HCT116 (cell line): ENCODE results near the gene SKP2. TPM values are rescaled to one million over a fixed set of nuclear protein-coding genes. Genes with fewer than 3 reads are reported as not detected.

ENCODE experiments used
- ATAC-seq: fragments of 200-7000 bp; cut with Tn5 transposase; 2 replicates; pipeline ENCODE4 v1.9.1; 2020; ENCODE audit warnings: mild to moderate bottlenecking, moderate library complexity
- BruUV-seq: library from RNA; stranded (reverse); fragments of 400-500 nt; replicated peaks from 2 replicates; lab custom pipeline; 2021; lab: Mats Ljungman, UMichigan
- CTCF ChIA-PET: fragments of 300-600 bp; sonication (Branson Sonifier 250); formaldehyde crosslinking; loops from one replicate; lab custom pipeline; 2021; ENCODE audit warnings: antibody characterized with exemption; lab: Charles Lee
- POLR2A ChIA-PET: fragments of 300-600, 350-600 bp; sonication (Branson Sonifier 250); formaldehyde crosslinking; loops from one replicate; lab custom pipeline; 2021; ENCODE audit warnings: antibody characterized with exemption; lab: Charles Lee
- RAD21 ChIA-PET, 2 experiments: fragments of 300-600 bp; sonication (Branson Sonifier 250); formaldehyde crosslinking; loops; one replicate each; lab custom pipeline; 2023; ENCODE audit warnings: low total read pairs in 2 of 2; ENCODE audit not compliant: uncharacterized antibody in 2 of 2, unreplicated experiment in 2 of 2, low non-redundant PET in 1 of 2; lab: Charles Lee
- DNase-seq: peaks from one replicate; pipeline ENCODE4 v3.0.0-alpha.2; 2010; ENCODE audit warnings: low read depth, low spot score
- H2AFZ ChIP-seq: fragments of 200-600 bp; shearing (Covaris generic), sonication (generic); 2 replicates; pipeline ENCODE4 v1.6.1; 2017; ENCODE audit warnings: low read depth, mixed run types, mixed read lengths, antibody characterized with exemption, low read length; ENCODE audit not compliant: poor library complexity, severe bottlenecking
- H3K27ac ChIP-seq: 2 replicates; pipeline ENCODE4 v1.5.1; 2012; ENCODE audit warnings: low read depth, low read length
- H3K27me3 ChIP-seq: fragments of 200-600 bp; sonication (generic); 2 replicates; pipeline ENCODE4 v1.6.1; 2016; ENCODE audit warnings: mixed run types, low read length, mixed read lengths; ENCODE audit not compliant: insufficient read depth
- H3K36me3 ChIP-seq, 2 experiments: fragments of 200-500 bp in 1 of 2; fragments of 200-600 bp in 1 of 2; sonication (Bioruptor generic) in 1 of 2; sonication (generic) in 1 of 2; 2 replicates each; pipeline versions ENCODE4 v1.5.1 to v1.6.1; 2014 to 2016; ENCODE audit warnings: low read length in 2 of 2, inconsistent platforms in 1 of 2, mixed read lengths in 1 of 2, mixed run types in 1 of 2; ENCODE audit not compliant: insufficient read depth in 2 of 2, control insufficient read depth in 1 of 2
- H3K4me1 ChIP-seq, 2 experiments: fragments of 200-600 bp in 1 of 2; sonication (generic) in 1 of 2; 2 replicates each; pipeline versions ENCODE4 v1.5.1 to v1.6.1; 2012 to 2017; ENCODE audit warnings: low read length in 2 of 2, inconsistent platforms in 1 of 2, mild to moderate bottlenecking in 1 of 2, mixed read lengths in 1 of 2, mixed run types in 1 of 2, moderate library complexity in 1 of 2; ENCODE audit not compliant: insufficient read depth in 2 of 2, control insufficient read depth in 1 of 2
- H3K4me2 ChIP-seq: fragments of 200-600 bp; sonication (generic); 2 replicates; pipeline ENCODE4 v1.6.1; 2017; ENCODE audit warnings: mixed run types, low read length, mixed read lengths
- H3K4me3 ChIP-seq, 2 experiments: fragments of 200-600 bp in 1 of 2; sonication (generic) in 1 of 2; replicated peaks in 1 of 2; 2 replicates each; pipeline ENCODE4 v1.5.1; 2011 to 2016; ENCODE audit warnings: low read length in 2 of 2, control low read depth in 1 of 2, low read depth in 1 of 2, mild to moderate bottlenecking in 1 of 2, mixed read lengths in 1 of 2, mixed run types in 1 of 2
- H3K79me2 ChIP-seq: fragments of 200-600 bp; sonication (generic); 2 replicates; pipeline ENCODE4 v1.6.1; 2017; ENCODE audit warnings: mild to moderate bottlenecking, mixed run types, low read length, moderate library complexity, mixed read lengths; ENCODE audit not compliant: insufficient read depth
- H3K9ac ChIP-seq: fragments of 200-600 bp; sonication (generic); 2 replicates; pipeline ENCODE4 v1.6.1; 2016; ENCODE audit warnings: low read length, mixed read lengths
- H3K9me2 ChIP-seq: fragments of 200-600 bp; sonication (generic), shearing (Covaris generic); 2 replicates; pipeline ENCODE4 v1.6.1; 2017; ENCODE audit warnings: mixed run types, mild to moderate bottlenecking, moderate library complexity; ENCODE audit not compliant: insufficient read depth
- H3K9me3 ChIP-seq, 2 experiments: fragments of 200-500 bp in 1 of 2; fragments of 200-600 bp in 1 of 2; sonication (Bioruptor generic) in 1 of 2; sonication (generic) in 1 of 2; 2 replicates each; pipeline ENCODE4 v1.6.1; 2014 to 2017; ENCODE audit warnings: low read length in 2 of 2, mixed read lengths in 2 of 2, inconsistent platforms in 1 of 2, low read depth in 1 of 2, mild to moderate bottlenecking in 1 of 2, mixed run types in 1 of 2, moderate library complexity in 1 of 2; ENCODE audit not compliant: control insufficient read depth in 1 of 2, insufficient read depth in 1 of 2
- H4K20me1 ChIP-seq: fragments of 200-600 bp; sonication (generic), shearing (Covaris generic); 2 replicates; pipeline ENCODE4 v1.6.1; 2017; ENCODE audit warnings: mixed run types, mild to moderate bottlenecking, moderate library complexity; ENCODE audit not compliant: insufficient read depth
- CBX3 ChIP-seq: IDR thresholded peaks from 2 replicates; pipeline ENCODE4 v1.6.1; 2012; ENCODE audit warnings: low read depth
- CEBPB ChIP-seq: IDR thresholded peaks from 2 replicates; pipeline ENCODE4 v1.6.1; 2012; ENCODE audit warnings: low read depth
- EGR1 ChIP-seq: IDR thresholded peaks from 2 replicates; pipeline ENCODE4 v1.6.1; 2012; ENCODE audit warnings: low read depth
- ELF1 ChIP-seq: IDR thresholded peaks from 2 replicates; pipeline ENCODE4 v1.6.1; 2012; ENCODE audit warnings: low read depth, borderline replicate concordance
- EZH2 ChIP-seq: fragments of 200-600 bp; sonication (generic); IDR thresholded peaks from 2 replicates; pipeline ENCODE4 v1.6.1; 2017; ENCODE audit warnings: antibody characterized with exemption, mixed run types
- FOSL1 ChIP-seq: IDR thresholded peaks from 2 replicates; pipeline ENCODE4 v1.6.1; 2012; ENCODE audit warnings: low read depth
- JUND ChIP-seq: IDR thresholded peaks from 2 replicates; pipeline ENCODE4 v1.6.1; 2012
- MAX ChIP-seq: IDR thresholded peaks from 2 replicates; pipeline ENCODE4 v1.6.1; 2012
- POLR2A ChIP-seq: IDR thresholded peaks from 2 replicates; pipeline ENCODE4 v1.7.0; 2011; ENCODE audit warnings: borderline replicate concordance; ENCODE audit not compliant: insufficient read depth, insufficient read length; ENCODE audit errors: extremely low read depth
- RAD21 ChIP-seq: IDR thresholded peaks from 2 replicates; pipeline ENCODE4 v1.6.1; 2012; ENCODE audit warnings: low read depth, mild to moderate bottlenecking
- SIN3A ChIP-seq: IDR thresholded peaks from 2 replicates; pipeline ENCODE4 v1.6.1; 2012; ENCODE audit warnings: low read depth
- SP1 ChIP-seq: IDR thresholded peaks from 2 replicates; pipeline ENCODE4 v1.6.1; 2012; ENCODE audit warnings: low read depth
- TCF7L2 ChIP-seq: IDR thresholded peaks from 2 replicates; pipeline ENCODE4 v1.7.0; 2011; ENCODE audit warnings: borderline replicate concordance, inconsistent platforms; ENCODE audit not compliant: insufficient read depth, insufficient read length; ENCODE audit errors: extremely low read depth
- ZBTB33 ChIP-seq: IDR thresholded peaks from 2 replicates; pipeline ENCODE4 v1.6.1; 2011; ENCODE audit warnings: mild to moderate bottlenecking, low read length, moderate library complexity; ENCODE audit not compliant: insufficient replicate concordance; ENCODE audit errors: extremely low read depth
- ZNF274 ChIP-seq: fragments of 200-500 bp; sonication (Bioruptor generic); IDR thresholded peaks from 2 replicates; pipeline ENCODE4 v1.6.1; 2014; ENCODE audit warnings: mild to moderate bottlenecking, low read depth, low read length, inconsistent platforms
- intact Hi-C: fragments of 100-400 bp; cut with micrococcal nuclease; formaldehyde crosslinking; loops from 2 replicates; pipeline ENCODE4 v1.10.0; 2022
- total RNA-seq: library from RNA; stranded (reverse); gene quantifications from one replicate; pipeline ENCODE4 v1.2.1, GENCODE V29; 2021; ENCODE audit not compliant: unreplicated experiment
- TF ChIP-seq, protein P1 (sequence below): IDR thresholded peaks from 2 replicates; pipeline ENCODE4 v1.6.1; 2012; ENCODE audit warnings: low read depth

SKP2 gene
- total RNA-seq, 1 experiment from 2014 or later = 44.3 TPM

DNA sequence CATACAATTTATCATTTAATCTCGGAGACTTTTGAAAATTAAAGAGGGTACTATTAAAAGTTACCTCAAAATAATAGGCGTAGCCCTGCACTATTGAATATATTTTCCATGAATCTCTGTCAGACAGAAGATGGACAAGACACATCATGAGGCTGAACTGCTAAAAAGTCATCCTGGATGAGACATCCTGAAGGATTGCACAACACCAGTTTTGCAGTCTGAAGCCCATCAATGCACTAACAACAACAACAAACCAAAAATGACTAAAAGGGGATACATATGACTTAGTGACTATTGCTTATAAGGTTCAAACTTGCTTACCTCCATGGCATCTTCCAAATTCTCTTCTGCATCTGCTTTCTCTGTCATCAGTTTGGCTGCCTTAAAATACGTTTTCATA lies 15.9 kb upstream of the SKP2 start:
- H3K4me1 ChIP-seq = no peaks in the 10 kb centered on the region
- CTCF ChIA-PET = no interaction called here
- no peak overlapping the region for H3K9ac ChIP-seq
- BruUV-seq = no TSS peak
- no peaks in the 10 kb centered on the region for H3K27me3 ChIP-seq
- no peaks in the 10 kb centered on the region for H3K9me2 ChIP-seq
- no peaks in the 10 kb centered on the region for H3K36me3 ChIP-seq
- H3K79me2 ChIP-seq = no peaks in the 10 kb centered on the region
- ATAC-seq (no peak), DNase-seq (no peak)
- no peaks in the 10 kb centered on the region for H3K9me3 ChIP-seq
- intact Hi-C loops = no loop called here
- TF ChIP-seq TCF7L2 (no peak), ELF1 (no peak), RAD21 (no peak), SP1 (no peak), POLR2A (no peak), MAX (no peak)
- H2AFZ ChIP-seq = no peak overlapping the region
- RAD21 ChIA-PET = no interaction called here
- no peak overlapping the region for H3K4me3 ChIP-seq
- POLR2A ChIA-PET = no interaction called here
- no peaks in the 10 kb centered on the region for H4K20me1 ChIP-seq
- no peak overlapping the region for H3K27ac ChIP-seq
- no peak overlapping the region for H3K4me2 ChIP-seq

DNA sequence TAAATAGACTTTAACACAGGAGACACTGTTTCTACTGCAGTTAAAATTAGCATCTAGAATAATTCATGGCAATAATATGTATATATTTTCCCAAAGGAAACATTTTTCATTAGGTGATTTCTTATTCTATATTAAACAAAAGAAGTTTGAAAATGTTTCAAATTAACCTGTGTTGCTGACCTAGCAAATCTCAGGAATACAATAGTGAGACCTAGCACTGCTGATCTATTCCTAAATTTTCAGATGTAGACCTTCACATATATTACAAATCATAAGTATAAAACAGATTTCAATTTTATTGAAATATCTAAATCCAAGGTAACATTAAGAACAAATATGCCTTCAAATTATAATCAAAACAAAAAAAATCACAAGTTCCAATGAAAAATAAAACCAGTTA lies 15.3 kb upstream of the SKP2 start:
- Histone ChIP-seq H3K9me3 (no peaks in the 10 kb centered on the region), H3K27ac (no peak overlapping the region), H3K4me3 (no peak overlapping the region), H3K79me2 (no peaks in the 10 kb centered on the region), H3K4me2 (no peak overlapping the region), H3K9ac (no peak overlapping the region), H3K9me2 (no peaks in the 10 kb centered on the region), H3K4me1 (no peaks in the 10 kb centered on the region), H3K27me3 (no peaks in the 10 kb centered on the region), H4K20me1 (no peaks in the 10 kb centered on the region), H3K36me3 (no peaks in the 10 kb centered on the region), H2AFZ (no peak overlapping the region)
- ChIA-PET RAD21 (no interaction called here), POLR2A (no interaction called here), CTCF (interaction anchor here (0.6 kb wide), 1 partner anchor 1177 kb away, joined by 3 read pairs; no protein-coding TSS in a partner anchor)
- intact Hi-C loops = no loop called here
- ATAC-seq = no peak
- DNase-seq = no peak
- no TSS peak for BruUV-seq
- TF ChIP-seq MAX (no peak), TCF7L2 (no peak), SP1 (no peak), SIN3A (no peak), FOSL1 (no peak), JUND (no peak), ZBTB33 (no peak), ELF1 (no peak), CEBPB (no peak), EZH2 (no peak), CBX3 (no peak), EGR1 (no peak), ZNF274 (no peak)
- TF ChIP-seq, protein P1, sequence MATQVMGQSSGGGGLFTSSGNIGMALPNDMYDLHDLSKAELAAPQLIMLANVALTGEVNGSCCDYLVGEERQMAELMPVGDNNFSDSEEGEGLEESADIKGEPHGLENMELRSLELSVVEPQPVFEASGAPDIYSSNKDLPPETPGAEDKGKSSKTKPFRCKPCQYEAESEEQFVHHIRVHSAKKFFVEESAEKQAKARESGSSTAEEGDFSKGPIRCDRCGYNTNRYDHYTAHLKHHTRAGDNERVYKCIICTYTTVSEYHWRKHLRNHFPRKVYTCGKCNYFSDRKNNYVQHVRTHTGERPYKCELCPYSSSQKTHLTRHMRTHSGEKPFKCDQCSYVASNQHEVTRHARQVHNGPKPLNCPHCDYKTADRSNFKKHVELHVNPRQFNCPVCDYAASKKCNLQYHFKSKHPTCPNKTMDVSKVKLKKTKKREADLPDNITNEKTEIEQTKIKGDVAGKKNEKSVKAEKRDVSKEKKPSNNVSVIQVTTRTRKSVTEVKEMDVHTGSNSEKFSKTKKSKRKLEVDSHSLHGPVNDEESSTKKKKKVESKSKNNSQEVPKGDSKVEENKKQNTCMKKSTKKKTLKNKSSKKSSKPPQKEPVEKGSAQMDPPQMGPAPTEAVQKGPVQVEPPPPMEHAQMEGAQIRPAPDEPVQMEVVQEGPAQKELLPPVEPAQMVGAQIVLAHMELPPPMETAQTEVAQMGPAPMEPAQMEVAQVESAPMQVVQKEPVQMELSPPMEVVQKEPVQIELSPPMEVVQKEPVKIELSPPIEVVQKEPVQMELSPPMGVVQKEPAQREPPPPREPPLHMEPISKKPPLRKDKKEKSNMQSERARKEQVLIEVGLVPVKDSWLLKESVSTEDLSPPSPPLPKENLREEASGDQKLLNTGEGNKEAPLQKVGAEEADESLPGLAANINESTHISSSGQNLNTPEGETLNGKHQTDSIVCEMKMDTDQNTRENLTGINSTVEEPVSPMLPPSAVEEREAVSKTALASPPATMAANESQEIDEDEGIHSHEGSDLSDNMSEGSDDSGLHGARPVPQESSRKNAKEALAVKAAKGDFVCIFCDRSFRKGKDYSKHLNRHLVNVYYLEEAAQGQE = no peak
